ENCODE measurements around the gene CDH23.

Gene CDH23

GRCh38 chr10:71465551-71466252 lies 69.0 kb downstream of the CDH23 start:
- no peaks in the 10 kb centered on the region for H3K36me3 ChIP-seq (ENCODE audit: control insufficient read depth, insufficient read depth, low read length)
- no peaks in the 10 kb centered on the region for H3K4me1 ChIP-seq (ENCODE audit: control insufficient read depth, insufficient read depth, low read length)
- no peaks in the 10 kb centered on the region for H3K27me3 ChIP-seq (ENCODE audit: control insufficient read depth, insufficient read depth, low read length, poor library complexity, severe bottlenecking)
- no peak overlapping the region for H3K27ac ChIP-seq (ENCODE audit: insufficient read depth, low read depth, low read length, poor library complexity, severe bottlenecking)
- no peaks in the 10 kb centered on the region for H3K9me3 ChIP-seq (ENCODE audit: control insufficient read depth, low read length)
- WGBS, 2 experiments = 89 to 93% methylated on average over 16 to 18 of the region's 18 CpGs
- H3K4me3 ChIP-seq (ENCODE audit: insufficient read depth, low read depth, low read length) = no peak overlapping the region

GRCh38 chr10:71466330-71466729 lies 69.6 kb downstream of the CDH23 start:
- Histone ChIP-seq H3K27ac (ENCODE audit: insufficient read depth, low read depth, low read length, poor library complexity, severe bottlenecking) (no peak overlapping the region), H3K9me3 (ENCODE audit: control insufficient read depth, low read length) (no peaks in the 10 kb centered on the region), H3K4me1 (ENCODE audit: control insufficient read depth, insufficient read depth, low read length) (no peaks in the 10 kb centered on the region), H3K36me3 (ENCODE audit: control insufficient read depth, insufficient read depth, low read length) (no peaks in the 10 kb centered on the region), H3K27me3 (ENCODE audit: control insufficient read depth, insufficient read depth, low read length, poor library complexity, severe bottlenecking) (no peaks in the 10 kb centered on the region), H3K4me3 (ENCODE audit: insufficient read depth, low read depth, low read length) (no peak overlapping the region)
- WGBS, 2 experiments = 96 to 97% methylated on average over 6 of the region's 6 CpGs

- H3K9me3 ChIP-seq (ENCODE audit: control insufficient read depth, low read length) = no peaks in the 10 kb centered on the region
- H3K27ac ChIP-seq (ENCODE audit: insufficient read depth, low read depth, low read length, poor library complexity, severe bottlenecking) = no peak overlapping the region
- no peaks in the 10 kb centered on the region for H3K27me3 ChIP-seq (ENCODE audit: control insufficient read depth, insufficient read depth, low read length, poor library complexity, severe bottlenecking)
- WGBS, 2 experiments = 95 to 97% methylated on average over 7 of the region's 7 CpGs
- H3K36me3 ChIP-seq (ENCODE audit: control insufficient read depth, insufficient read depth, low read length) = no peaks in the 10 kb centered on the region
- no peaks in the 10 kb centered on the region for H3K4me1 ChIP-seq (ENCODE audit: control insufficient read depth, insufficient read depth, low read length)
- no peak overlapping the region for H3K4me3 ChIP-seq (ENCODE audit: insufficient read depth, low read depth, low read length)
Measured at GRCh38 chr10:71467161-71467560, 70.4 kb downstream of the CDH23 start.

GRCh38 chr10:71467569-71468362 lies 71.0 kb downstream of the CDH23 start:
- Histone ChIP-seq H3K27me3 (ENCODE audit: control insufficient read depth, insufficient read depth, low read length, poor library complexity, severe bottlenecking) (no peaks in the 10 kb centered on the region), H3K4me3 (ENCODE audit: insufficient read depth, low read depth, low read length) (no peak overlapping the region), H3K4me1 (ENCODE audit: control insufficient read depth, insufficient read depth, low read length) (no peaks in the 10 kb centered on the region), H3K9me3 (ENCODE audit: control insufficient read depth, low read length) (no peaks in the 10 kb centered on the region), H3K36me3 (ENCODE audit: control insufficient read depth, insufficient read depth, low read length) (no peaks in the 10 kb centered on the region), H3K27ac (ENCODE audit: insufficient read depth, low read depth, low read length, poor library complexity, severe bottlenecking) (no peak overlapping the region)
- WGBS, 2 experiments = 93% methylated on average over 9 of the region's 9 CpGs

GRCh38 chr10:71468363-71469094 lies 71.8 kb downstream of the CDH23 start:
- Histone ChIP-seq H3K36me3 (ENCODE audit: control insufficient read depth, insufficient read depth, low read length) (no peaks in the 10 kb centered on the region), H3K4me1 (ENCODE audit: control insufficient read depth, insufficient read depth, low read length) (no peaks in the 10 kb centered on the region), H3K9me3 (ENCODE audit: control insufficient read depth, low read length) (no peaks in the 10 kb centered on the region), H3K4me3 (ENCODE audit: insufficient read depth, low read depth, low read length) (no peak overlapping the region), H3K27ac (ENCODE audit: insufficient read depth, low read depth, low read length, poor library complexity, severe bottlenecking) (no peak overlapping the region), H3K27me3 (ENCODE audit: control insufficient read depth, insufficient read depth, low read length, poor library complexity, severe bottlenecking) (no peaks in the 10 kb centered on the region)
- 85 to 91% methylated on average over 8 to 9 of the region's 9 CpGs for WGBS, 2 experiments

GRCh38 chr10:71471006-71471405 lies 74.3 kb downstream of the CDH23 start:
- 94 to 96% methylated on average over 9 of the region's 9 CpGs for WGBS, 2 experiments
- peaks cover 7% of the 10 kb centered on the region for H3K4me1 ChIP-seq (ENCODE audit: control insufficient read depth, insufficient read depth, low read length)
- H3K4me3 ChIP-seq (ENCODE audit: insufficient read depth, low read depth, low read length) = no peak overlapping the region
- no peaks in the 10 kb centered on the region for H3K36me3 ChIP-seq (ENCODE audit: control insufficient read depth, insufficient read depth, low read length)
- H3K27ac ChIP-seq (ENCODE audit: insufficient read depth, low read depth, low read length, poor library complexity, severe bottlenecking) = no peak overlapping the region
- no peaks in the 10 kb centered on the region for H3K27me3 ChIP-seq (ENCODE audit: control insufficient read depth, insufficient read depth, low read length, poor library complexity, severe bottlenecking)
- H3K9me3 ChIP-seq (ENCODE audit: control insufficient read depth, low read length) = no peaks in the 10 kb centered on the region

GRCh38 chr10:71471957-71472365 lies 75.2 kb downstream of the CDH23 start:
- H3K36me3 ChIP-seq (ENCODE audit: control insufficient read depth, insufficient read depth, low read length) = no peaks in the 10 kb centered on the region
- 80 to 87% methylated on average over 6 of the region's 6 CpGs for WGBS, 2 experiments

GRCh38 chr10:71472466-71472865 lies 75.7 kb downstream of the CDH23 start:
- WGBS, 2 experiments = 92 to 94% methylated on average over 4 of the region's 4 CpGs
- no peaks in the 10 kb centered on the region for H3K36me3 ChIP-seq (ENCODE audit: control insufficient read depth, insufficient read depth, low read length)
- H3K27ac ChIP-seq (ENCODE audit: insufficient read depth, low read depth, low read length, poor library complexity, severe bottlenecking) = no peak overlapping the region
- H3K27me3 ChIP-seq (ENCODE audit: control insufficient read depth, insufficient read depth, low read length, poor library complexity, severe bottlenecking) = no peaks in the 10 kb centered on the region
- peaks cover 7% of the 10 kb centered on the region for H3K4me1 ChIP-seq (ENCODE audit: control insufficient read depth, insufficient read depth, low read length)
- H3K4me3 ChIP-seq (ENCODE audit: insufficient read depth, low read depth, low read length) = no peak overlapping the region
- H3K9me3 ChIP-seq (ENCODE audit: control insufficient read depth, low read length) = no peaks in the 10 kb centered on the region

More at GRCh38 chr10:71471957-71472365, 75.2 kb downstream of the CDH23 start:
- H3K27me3 ChIP-seq (ENCODE audit: control insufficient read depth, insufficient read depth, low read length, poor library complexity, severe bottlenecking) = no peaks in the 10 kb centered on the region
- H3K4me3 ChIP-seq (ENCODE audit: insufficient read depth, low read depth, low read length) = no peak overlapping the region
- peaks cover 7% of the 10 kb centered on the region for H3K4me1 ChIP-seq (ENCODE audit: control insufficient read depth, insufficient read depth, low read length)
- H3K9me3 ChIP-seq (ENCODE audit: control insufficient read depth, low read length) = no peaks in the 10 kb centered on the region
- no peak overlapping the region for H3K27ac ChIP-seq (ENCODE audit: insufficient read depth, low read depth, low read length, poor library complexity, severe bottlenecking)

GRCh38 chr10:71472912-71473311 lies 76.2 kb downstream of the CDH23 start:
- H3K4me3 ChIP-seq (ENCODE audit: insufficient read depth, low read depth, low read length) = no peak overlapping the region
- no peaks in the 10 kb centered on the region for H3K9me3 ChIP-seq (ENCODE audit: control insufficient read depth, low read length)
- no peak overlapping the region for H3K27ac ChIP-seq (ENCODE audit: insufficient read depth, low read depth, low read length, poor library complexity, severe bottlenecking)
- peaks cover 7% of the 10 kb centered on the region for H3K4me1 ChIP-seq (ENCODE audit: control insufficient read depth, insufficient read depth, low read length)
- no peaks in the 10 kb centered on the region for H3K36me3 ChIP-seq (ENCODE audit: control insufficient read depth, insufficient read depth, low read length)
- WGBS, 2 experiments = 94 to 96% methylated on average over 4 of the region's 4 CpGs
- H3K27me3 ChIP-seq (ENCODE audit: control insufficient read depth, insufficient read depth, low read length, poor library complexity, severe bottlenecking) = no peaks in the 10 kb centered on the region

All from ectodermal cell (in vitro differentiated cells).